H9 (cell line): Measurements from ENCODE around the gene SENP7. TPM values are rescaled to one million over a fixed set of nuclear protein-coding genes. Genes with fewer than 3 reads are reported as not detected.

ENCODE experiments used
- DNase-seq: peaks from one replicate; pipeline ENCODE4 v3.0.0-alpha.2; 2017
- H2AFZ ChIP-seq: one replicate; pipeline ENCODE4 v1.6.1; 2013; ENCODE audit warnings: mild to moderate bottlenecking, low read length, control low read depth, moderate library complexity
- H2AK5ac ChIP-seq: 2 replicates; pipeline ENCODE4 v1.6.1; 2013; ENCODE audit warnings: low read length, control low read depth, mixed read lengths; ENCODE audit not compliant: insufficient read length
- H2BK120ac ChIP-seq: one replicate; pipeline ENCODE4 v1.6.1; 2013; ENCODE audit warnings: low read depth, mild to moderate bottlenecking, low read length, control low read depth, inconsistent platforms; ENCODE audit not compliant: poor library complexity, severe bottlenecking
- H2BK12ac ChIP-seq: 2 replicates; pipeline ENCODE4 v1.6.1; 2013; ENCODE audit warnings: low read length, control low read depth, mixed read lengths, low read depth; ENCODE audit not compliant: insufficient read length
- H2BK15ac ChIP-seq: 2 replicates; pipeline ENCODE4 v1.6.1; 2013; ENCODE audit warnings: low read depth, low read length, control low read depth
- H2BK20ac ChIP-seq: one replicate; pipeline ENCODE4 v1.6.1; 2013; ENCODE audit warnings: low read depth, mild to moderate bottlenecking, low read length, control low read depth, inconsistent platforms; ENCODE audit not compliant: poor library complexity, severe bottlenecking
- H2BK5ac ChIP-seq: 2 replicates; pipeline ENCODE4 v1.6.1; 2013; ENCODE audit warnings: low read length, control low read depth, mixed read lengths; ENCODE audit not compliant: insufficient read length
- H3K14ac ChIP-seq: 2 replicates; pipeline ENCODE4 v1.6.1; 2013; ENCODE audit warnings: low read length, control low read depth; ENCODE audit not compliant: insufficient read depth
- H3K18ac ChIP-seq: 2 replicates; pipeline ENCODE4 v1.6.1; 2013; ENCODE audit warnings: low read depth, mild to moderate bottlenecking, mixed read lengths, low read length, control low read depth; ENCODE audit not compliant: insufficient read length
- H3K23ac ChIP-seq: 2 replicates; pipeline ENCODE4 v1.6.1; 2013; ENCODE audit warnings: low read length, control low read depth, mixed read lengths, low read depth; ENCODE audit not compliant: insufficient read length
- H3K23me2 ChIP-seq: 2 replicates; pipeline ENCODE4 v1.6.1; 2013; ENCODE audit warnings: low read depth, mild to moderate bottlenecking, mixed read lengths, low read length, control low read depth; ENCODE audit not compliant: insufficient read length, poor library complexity, severe bottlenecking
- H3K27ac ChIP-seq: 2 replicates; pipeline ENCODE4 v1.5.1; 2013; ENCODE audit warnings: low read length, control low read depth, mixed read lengths, low read depth; ENCODE audit not compliant: insufficient read length
- H3K27me3 ChIP-seq: 2 replicates; pipeline ENCODE4 v1.6.1; 2013; ENCODE audit warnings: low read length, control low read depth, inconsistent platforms; ENCODE audit not compliant: insufficient read depth
- H3K4ac ChIP-seq: 2 replicates; pipeline ENCODE4 v1.6.1; 2013; ENCODE audit warnings: low read depth, mild to moderate bottlenecking, control low read depth, inconsistent platforms, low read length, moderate library complexity
- H3K4me1 ChIP-seq: 2 replicates; pipeline ENCODE4 v1.6.1; 2013; ENCODE audit warnings: low read length, control low read depth, inconsistent platforms; ENCODE audit not compliant: insufficient read depth
- H3K4me2 ChIP-seq: 2 replicates; pipeline ENCODE4 v1.6.1; 2013; ENCODE audit warnings: low read length, control low read depth, mixed read lengths; ENCODE audit not compliant: insufficient read length, insufficient read depth
- H3K56ac ChIP-seq: 2 replicates; pipeline ENCODE4 v1.6.1; 2013; ENCODE audit warnings: low read depth, mild to moderate bottlenecking, mixed read lengths, low read length, control low read depth; ENCODE audit not compliant: insufficient read length
- H3K79me1 ChIP-seq: 2 replicates; pipeline ENCODE4 v1.6.1; 2013; ENCODE audit warnings: low read depth, mild to moderate bottlenecking, moderate library complexity, low read length, control low read depth, inconsistent platforms; ENCODE audit not compliant: insufficient read depth, poor library complexity, severe bottlenecking
- H3K79me2 ChIP-seq: 2 replicates; pipeline ENCODE4 v1.6.1; 2013; ENCODE audit warnings: low read length, control low read depth, inconsistent platforms; ENCODE audit not compliant: insufficient read depth
- H3K9ac ChIP-seq: 2 replicates; pipeline ENCODE4 v1.6.1; 2013; ENCODE audit warnings: low read length, control low read depth, mixed read lengths; ENCODE audit not compliant: insufficient read length; ENCODE audit errors: extremely low read depth
- H3K9me3 ChIP-seq: one replicate; pipeline ENCODE4 v1.6.1; 2013; ENCODE audit warnings: low read depth, low read length, inconsistent platforms; ENCODE audit not compliant: control insufficient read depth
- H3T11ph ChIP-seq: one replicate; pipeline ENCODE4 v1.6.1; 2013; ENCODE audit warnings: mild to moderate bottlenecking, low read length, control low read depth, inconsistent platforms
- H4K20me1 ChIP-seq: one replicate; pipeline ENCODE4 v1.6.1; 2013; ENCODE audit not compliant: control insufficient read depth, insufficient read length, insufficient read depth
- H4K5ac ChIP-seq: 2 replicates; pipeline ENCODE4 v1.6.1; 2013; ENCODE audit warnings: low read depth, mild to moderate bottlenecking, mixed read lengths, low read length, control low read depth; ENCODE audit not compliant: insufficient read length
- H4K8ac ChIP-seq: replicated peaks from 2 replicates; pipeline ENCODE4 v1.6.1; 2013; ENCODE audit warnings: low read length, control low read depth, mixed read lengths, low read depth; ENCODE audit not compliant: insufficient read length
- H4K91ac ChIP-seq: 2 replicates; pipeline ENCODE4 v1.6.1; 2013; ENCODE audit warnings: low read depth, mild to moderate bottlenecking, moderate library complexity, mixed read lengths, low read length, control low read depth; ENCODE audit not compliant: insufficient read length
- H3K27ac Mint-ChIP-seq, 3 experiments: 2 replicates in 2 of 3; 3 replicates in 1 of 3; pipeline ENCODE4 v1.8.0; 2020 to 2021; ENCODE audit warnings: mixed read lengths in 3 of 3, mild to moderate bottlenecking in 1 of 3, moderate library complexity in 1 of 3
- H3K27me3 Mint-ChIP-seq: 2 replicates; pipeline ENCODE4 v1.8.0; 2021; ENCODE audit warnings: low read depth, mild to moderate bottlenecking, moderate library complexity, mixed read lengths
- H3K36me3 Mint-ChIP-seq, 3 experiments: 2 replicates in 2 of 3; 3 replicates in 1 of 3; pipeline ENCODE4 v1.8.0; 2020 to 2021; ENCODE audit warnings: low read depth in 3 of 3, mixed read lengths in 3 of 3; ENCODE audit not compliant: insufficient read depth in 1 of 3
- H3K4me1 Mint-ChIP-seq, 2 experiments: 2 replicates each; pipeline ENCODE4 v1.8.0; 2020; ENCODE audit warnings: mixed read lengths in 2 of 2
- H3K4me3 Mint-ChIP-seq, 2 experiments: 2 replicates in 1 of 2; 3 replicates in 1 of 2; pipeline ENCODE4 v1.8.0; 2020 to 2021; ENCODE audit warnings: mild to moderate bottlenecking in 2 of 2, mixed read lengths in 2 of 2, moderate library complexity in 1 of 2
- H3K9me3 Mint-ChIP-seq, 2 experiments: 2 replicates in 1 of 2; 3 replicates in 1 of 2; pipeline ENCODE4 v1.8.0; 2020; ENCODE audit warnings: mild to moderate bottlenecking in 2 of 2, mixed read lengths in 2 of 2, moderate library complexity in 1 of 2
- CTCF ChIP-seq: fragments of 200-600 bp; sonication (generic); conservative IDR thresholded peaks from 3 replicates; pipeline ENCODE4 v1.8.0; 2021; ENCODE audit warnings: antibody characterized with exemption, mild to moderate bottlenecking
- WGBS: extraction: QIAGEN DNeasy Blood & Tissue Kit; methylation state at CpG from one replicate; pipeline ENCODE4 v1.1.7; 2013; ENCODE audit warnings: missing lambda C conversion rate, low lambda C conversion rate, mixed read lengths; ENCODE audit not compliant: insufficient read length; ENCODE audit errors: extremely low coverage; 5-methylcytosine and 5-hydroxymethylcytosine counted together
- total RNA-seq: library from RNA; stranded (reverse); gene quantifications from 2 replicates; pipeline ENCODE4 v1.2.1, GENCODE V29; 2021

The SENP7 gene
- total RNA-seq, 1 experiment from 2014 or later, result 8.4 TPM

GRCh38 chr3:101461451-101461850 is 51.6 kb downstream of the SENP7 start:
- no peaks in the 10 kb centered on the region for H3K9me3 ChIP-seq
- H3K27me3 Mint-ChIP-seq, result no peaks in the 10 kb centered on the region
- H3K79me2 ChIP-seq, result no peaks in the 10 kb centered on the region; the same call in 1 of the 2 replicates
- no peak overlapping the region for H2AFZ ChIP-seq
- H2BK120ac ChIP-seq, result no peak overlapping the region
- H3K18ac ChIP-seq, result no peak overlapping the region
- no peak overlapping the region for H4K5ac ChIP-seq
- no peak overlapping the region for H3T11ph ChIP-seq
- no peaks in the 10 kb centered on the region for H3K4me1 ChIP-seq
- H3K23me2 ChIP-seq, result no peaks in the 10 kb centered on the region
- H3K23ac ChIP-seq, result no peak overlapping the region
- H2BK15ac ChIP-seq, result no peak overlapping the region
- no peak overlapping the region for H2AK5ac ChIP-seq
- no peak overlapping the region for H3K14ac ChIP-seq
- no peak overlapping the region for H3K4ac ChIP-seq
- H2BK20ac ChIP-seq, result no peak overlapping the region
- H3K4me1 Mint-ChIP-seq, result peaks cover 4 to 6% of the 10 kb centered on the region in 2 experiments
- no peaks in the 10 kb centered on the region for H3K27me3 ChIP-seq
- no peak for TF ChIP-seq CTCF
- no peak overlapping the region for H3K27ac ChIP-seq
- no peak overlapping the region for H4K8ac ChIP-seq
- WGBS, result no CpG with 5 or more reads among the region's 4 CpGs
- H3K9me3 Mint-ChIP-seq, result peaks cover 4 to 5% of the 10 kb centered on the region in 2 experiments; a peak in 4 of 5 replicates
- no peak overlapping the region for H2BK5ac ChIP-seq
- H4K20me1 ChIP-seq, result no peaks in the 10 kb centered on the region
- H3K36me3 Mint-ChIP-seq, result peaks cover 5 to 8% (median 5%) of the 10 kb centered on the region in 3 experiments; a peak in 5 of 7 replicates
- H3K9ac ChIP-seq, result no peak overlapping the region
- no peak overlapping the region for H2BK12ac ChIP-seq
- no peak overlapping the region for H3K4me2 ChIP-seq
- peaks cover 3% of the 10 kb centered on the region for H3K79me1 ChIP-seq
- no peak for DNase-seq
- H3K4me3 Mint-ChIP-seq, result no peak overlapping the region
- no peak overlapping the region for H4K91ac ChIP-seq
- no peak overlapping the region for H3K27ac Mint-ChIP-seq
- no peak overlapping the region for H3K56ac ChIP-seq
